Measurements from ENCODE around the gene CACNG7. TPM values are rescaled to one million over a fixed set of nuclear protein-coding genes. Genes with fewer than 3 reads are reported as not detected.

CACNG7 gene
- total and polyA plus RNA-seq, 4 donors: not detected

DNA sequence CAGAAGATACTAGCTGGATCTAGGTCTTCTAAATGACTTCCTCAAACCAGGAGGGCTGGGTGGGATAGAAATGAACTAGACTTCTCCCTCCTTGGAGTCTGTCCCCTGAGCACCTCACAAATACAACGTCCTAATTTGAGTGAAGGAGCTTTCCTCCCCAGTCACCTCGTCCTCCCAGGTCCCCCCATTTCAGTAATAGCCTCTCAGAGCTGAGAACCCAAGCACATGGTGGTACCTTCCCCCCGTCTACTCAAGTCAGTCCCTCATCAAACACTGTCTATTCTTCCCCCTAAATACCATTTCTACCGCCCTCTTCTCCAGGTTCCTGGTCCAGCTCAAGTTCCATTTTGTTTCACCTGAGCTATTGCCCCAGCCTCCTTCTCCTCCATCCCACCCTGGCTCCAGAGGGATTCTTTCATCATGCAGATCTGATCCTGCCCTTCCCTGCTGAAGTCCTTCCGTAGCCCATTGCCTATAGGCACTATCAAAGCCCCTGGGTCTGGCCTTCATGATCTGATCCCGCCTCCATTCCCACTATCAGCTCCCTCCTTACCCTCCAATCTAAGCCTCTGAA, 32.3 kb upstream of the CACNG7 start:
- Histone ChIP-seq H3K27ac (ENCODE audit: low read depth in 1 of 2, low read length in 2 of 2) (no peak overlapping the region), H3K9me3 (ENCODE audit: control insufficient read depth, low read length) (no peaks in the 10 kb centered on the region), H3K36me3 (ENCODE audit: control insufficient read depth in 1 of 2, insufficient read depth in 2 of 2, low read length in 1 of 2) (peaks cover 0 to 12% of the 10 kb centered on the region in 2 donors), H3K4me3 (ENCODE audit: low read length in 2 of 2) (no peak overlapping the region), H3K4me1 (ENCODE audit: control insufficient read depth in 1 of 2, insufficient read depth in 2 of 2, low read length in 2 of 2) (peaks cover 0 to 3% of the 10 kb centered on the region in 2 donors), H3K27me3 (ENCODE audit: control insufficient read depth in 1 of 2, insufficient read depth in 2 of 2, low read length in 1 of 2) (no peaks in the 10 kb centered on the region)
- no peak for DNase-seq
- intact Hi-C loops (cut with DNase I): no loop called here
- no peak for ATAC-seq (ENCODE audit: low FRiP score)
- 60 to 72% methylated on average over 5 to 6 of the region's 6 CpGs for WGBS, 2 donors

DNA sequence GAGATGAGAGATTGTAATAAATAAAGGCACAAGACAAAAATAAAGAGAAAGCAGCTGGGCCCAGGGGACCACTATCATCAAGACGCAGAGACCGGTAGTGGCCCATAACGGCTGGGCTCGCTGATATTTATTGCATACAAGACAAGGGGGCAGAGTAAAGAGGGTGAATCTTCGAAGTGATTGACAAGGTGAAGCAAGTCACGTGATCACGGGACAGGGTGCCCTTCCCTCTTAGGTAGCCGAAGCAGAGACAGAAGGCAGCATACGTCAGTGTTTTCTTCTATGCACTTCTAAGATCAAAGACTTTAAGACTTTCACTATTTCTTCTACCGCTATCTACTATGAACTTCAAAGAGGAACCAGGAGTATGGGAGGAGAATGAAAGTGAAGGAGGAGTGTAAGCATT, 31.7 kb upstream of the CACNG7 start:
- ATAC-seq (ENCODE audit: low FRiP score): no peak
- Histone ChIP-seq H3K36me3 (ENCODE audit: control insufficient read depth in 1 of 2, insufficient read depth in 2 of 2, low read length in 1 of 2) (peaks cover 0 to 12% of the 10 kb centered on the region in 2 donors), H3K9me3 (ENCODE audit: control insufficient read depth, low read length) (no peaks in the 10 kb centered on the region), H3K4me3 (ENCODE audit: low read length in 2 of 2) (no peak overlapping the region), H3K27me3 (ENCODE audit: control insufficient read depth in 1 of 2, insufficient read depth in 2 of 2, low read length in 1 of 2) (no peaks in the 10 kb centered on the region), H3K4me1 (ENCODE audit: control insufficient read depth in 1 of 2, insufficient read depth in 2 of 2, low read length in 2 of 2) (peaks cover 0 to 3% of the 10 kb centered on the region in 2 donors), H3K27ac (ENCODE audit: low read depth in 1 of 2, low read length in 2 of 2) (no peak overlapping the region)
- 70% methylated on average over 10 of the region's 10 CpGs for WGBS, 2 donors
- no peak for DNase-seq
- intact Hi-C loops (cut with DNase I): no loop called here

GRCh38 chr19:53878776-53879139, 30.3 kb upstream of the CACNG7 start:
- Histone ChIP-seq H3K27ac (ENCODE audit: low read depth in 1 of 2, low read length in 2 of 2) (no peak overlapping the region), H3K36me3 (ENCODE audit: control insufficient read depth in 1 of 2, insufficient read depth in 2 of 2, low read length in 1 of 2) (peaks cover 0 to 6% of the 10 kb centered on the region in 2 donors), H3K9me3 (ENCODE audit: control insufficient read depth, low read length) (no peaks in the 10 kb centered on the region), H3K4me3 (ENCODE audit: low read length in 2 of 2) (peak overlapping the region; percentile 2 to 24), H3K27me3 (ENCODE audit: control insufficient read depth in 1 of 2, insufficient read depth in 2 of 2, low read length in 1 of 2) (no peaks in the 10 kb centered on the region), H3K4me1 (ENCODE audit: control insufficient read depth in 1 of 2, insufficient read depth in 2 of 2, low read length in 2 of 2) (peaks cover 0 to 3% of the 10 kb centered on the region in 2 donors)
- intact Hi-C loops (cut with DNase I): no loop called here
- 44 to 46% methylated on average over 12 of the region's 12 CpGs for WGBS, 2 donors
- no peak for DNase-seq
- ATAC-seq (ENCODE audit: low FRiP score): peak; percentile 10

GRCh38 chr19:53879140-53880081, 29.7 kb upstream of the CACNG7 start:
- peak overlapping the region; percentile 2 to 44 for H3K4me3 ChIP-seq (ENCODE audit: low read length in 2 of 2)
- DNase-seq: peak; percentile 95 to 98
- ATAC-seq (ENCODE audit: low FRiP score): peak; percentile 97
- peaks cover 0 to under 1% of the 10 kb centered on the region in 2 donors for H3K36me3 ChIP-seq (ENCODE audit: control insufficient read depth in 1 of 2, insufficient read depth in 2 of 2, low read length in 1 of 2)
- no peaks in the 10 kb centered on the region for H3K9me3 ChIP-seq (ENCODE audit: control insufficient read depth, low read length)
- intact Hi-C loops (cut with DNase I): no loop called here
- H3K4me1 ChIP-seq (ENCODE audit: control insufficient read depth in 1 of 2, insufficient read depth in 2 of 2, low read length in 2 of 2): peaks cover 0 to 3% of the 10 kb centered on the region in 2 donors
- 1% methylated on average over 51 of the region's 51 CpGs for WGBS, 2 donors
- no peaks in the 10 kb centered on the region for H3K27me3 ChIP-seq (ENCODE audit: control insufficient read depth in 1 of 2, insufficient read depth in 2 of 2, low read length in 1 of 2)
- no peak overlapping the region for H3K27ac ChIP-seq (ENCODE audit: low read depth in 1 of 2, low read length in 2 of 2)

GRCh38 chr19:53880711-53881481, 28.2 kb upstream of the CACNG7 start:
- Histone ChIP-seq H3K9me3 (ENCODE audit: control insufficient read depth, low read length) (no peaks in the 10 kb centered on the region), H3K4me3 (ENCODE audit: low read length in 2 of 2) (no peak overlapping the region), H3K27me3 (ENCODE audit: control insufficient read depth in 1 of 2, insufficient read depth in 2 of 2, low read length in 1 of 2) (no peaks in the 10 kb centered on the region), H3K4me1 (ENCODE audit: control insufficient read depth in 1 of 2, insufficient read depth in 2 of 2, low read length in 2 of 2) (peaks cover 0 to 3% of the 10 kb centered on the region in 2 donors), H3K27ac (ENCODE audit: low read depth in 1 of 2, low read length in 2 of 2) (no peak overlapping the region), H3K36me3 (ENCODE audit: control insufficient read depth in 1 of 2, insufficient read depth in 2 of 2, low read length in 1 of 2) (no peaks in the 10 kb centered on the region)
- 31 to 35% methylated on average over 5 to 6 of the region's 6 CpGs for WGBS, 2 donors
- ATAC-seq (ENCODE audit: low FRiP score) (no peak), DNase-seq (no peak)
- intact Hi-C loops (cut with DNase I): no loop called here

GRCh38 chr19:53881482-53882390, 27.3 kb upstream of the CACNG7 start, which contains the start of gene PRKCG:
Gene PRKCG (plus strand): TSS chr19:53882197. CDS start chr19:53882495, 298 bp downstream.
- 3 to 5% methylated on average over 27 to 49 of the region's 49 CpGs for WGBS, 2 donors
- no peak within 1 kb of the TSS for H3K4me3 ChIP-seq (ENCODE audit: low read length in 2 of 2)

DNA sequence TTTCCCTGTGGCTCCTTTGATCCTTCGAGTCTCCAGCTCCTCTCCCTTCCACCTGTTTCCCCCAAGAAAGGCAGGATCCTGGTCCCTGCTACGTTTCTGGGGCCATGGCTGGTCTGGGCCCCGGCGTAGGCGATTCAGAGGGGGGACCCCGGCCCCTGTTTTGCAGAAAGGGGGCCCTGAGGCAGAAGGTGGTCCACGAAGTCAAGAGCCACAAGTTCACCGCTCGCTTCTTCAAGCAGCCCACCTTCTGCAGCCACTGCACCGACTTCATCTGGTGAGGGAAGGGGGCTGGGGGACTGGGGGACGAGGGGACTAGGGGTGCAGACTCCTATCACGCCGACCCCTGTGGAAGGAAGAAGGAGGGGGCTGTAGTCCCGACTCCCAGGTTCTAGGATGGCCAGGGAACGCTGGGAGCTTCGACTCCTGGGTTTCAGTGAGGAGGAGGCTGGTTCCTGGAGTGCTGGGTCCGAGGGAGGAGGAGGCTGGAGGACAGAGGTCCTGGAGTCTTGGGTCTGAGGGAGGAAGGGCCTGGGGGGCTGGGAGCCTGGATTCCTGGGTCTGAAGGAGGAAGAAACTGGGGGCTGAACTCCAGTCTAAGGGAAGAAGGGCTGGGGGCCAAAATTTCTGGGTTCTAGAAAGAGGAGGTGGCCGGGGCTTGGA, 26.6 kb upstream of the CACNG7 start:
- no peaks in the 10 kb centered on the region for H3K9me3 ChIP-seq (ENCODE audit: control insufficient read depth, low read length)
- H3K4me1 ChIP-seq (ENCODE audit: control insufficient read depth in 1 of 2, insufficient read depth in 2 of 2, low read length in 2 of 2): peaks cover 0 to 3% of the 10 kb centered on the region in 2 donors
- intact Hi-C loops (cut with DNase I): no loop called here
- H3K27me3 ChIP-seq (ENCODE audit: control insufficient read depth in 1 of 2, insufficient read depth in 2 of 2, low read length in 1 of 2): no peaks in the 10 kb centered on the region
- no peaks in the 10 kb centered on the region for H3K36me3 ChIP-seq (ENCODE audit: control insufficient read depth in 1 of 2, insufficient read depth in 2 of 2, low read length in 1 of 2)
- ATAC-seq (ENCODE audit: low FRiP score) (no peak), DNase-seq (no peak)
- WGBS, 2 donors: 4% methylated on average over 18 of the region's 18 CpGs
- no peak overlapping the region for H3K27ac ChIP-seq (ENCODE audit: low read depth in 1 of 2, low read length in 2 of 2)
- no peak overlapping the region for H3K4me3 ChIP-seq (ENCODE audit: low read length in 2 of 2)

More at GRCh38 chr19:53881482-53882390, 27.3 kb upstream of the CACNG7 start, which contains the start of gene PRKCG:
- H3K9me3 ChIP-seq (ENCODE audit: control insufficient read depth, low read length): no peaks in the 10 kb centered on the region
- intact Hi-C loops (cut with DNase I): no loop called here
- H3K27me3 ChIP-seq (ENCODE audit: control insufficient read depth in 1 of 2, insufficient read depth in 2 of 2, low read length in 1 of 2): no peaks in the 10 kb centered on the region
- ATAC-seq (ENCODE audit: low FRiP score) (no peak), DNase-seq (peak; percentile 61 to 81)
- peaks cover 0 to 3% of the 10 kb centered on the region in 2 donors for H3K4me1 ChIP-seq (ENCODE audit: control insufficient read depth in 1 of 2, insufficient read depth in 2 of 2, low read length in 2 of 2)
- no peaks in the 10 kb centered on the region for H3K36me3 ChIP-seq (ENCODE audit: control insufficient read depth in 1 of 2, insufficient read depth in 2 of 2, low read length in 1 of 2)
- no peak within 1 kb of the TSS for H3K27ac ChIP-seq (ENCODE audit: low read depth in 1 of 2, low read length in 2 of 2)

Data from aorta (tissue), 5 donors.